ENCODE data around the gene DCUN1D1.

The DCUN1D1 gene

GRCh38 chr3:182936239-182936917, 44.0 kb downstream of the DCUN1D1 start:
- TF ChIP-seq, protein P1, sequence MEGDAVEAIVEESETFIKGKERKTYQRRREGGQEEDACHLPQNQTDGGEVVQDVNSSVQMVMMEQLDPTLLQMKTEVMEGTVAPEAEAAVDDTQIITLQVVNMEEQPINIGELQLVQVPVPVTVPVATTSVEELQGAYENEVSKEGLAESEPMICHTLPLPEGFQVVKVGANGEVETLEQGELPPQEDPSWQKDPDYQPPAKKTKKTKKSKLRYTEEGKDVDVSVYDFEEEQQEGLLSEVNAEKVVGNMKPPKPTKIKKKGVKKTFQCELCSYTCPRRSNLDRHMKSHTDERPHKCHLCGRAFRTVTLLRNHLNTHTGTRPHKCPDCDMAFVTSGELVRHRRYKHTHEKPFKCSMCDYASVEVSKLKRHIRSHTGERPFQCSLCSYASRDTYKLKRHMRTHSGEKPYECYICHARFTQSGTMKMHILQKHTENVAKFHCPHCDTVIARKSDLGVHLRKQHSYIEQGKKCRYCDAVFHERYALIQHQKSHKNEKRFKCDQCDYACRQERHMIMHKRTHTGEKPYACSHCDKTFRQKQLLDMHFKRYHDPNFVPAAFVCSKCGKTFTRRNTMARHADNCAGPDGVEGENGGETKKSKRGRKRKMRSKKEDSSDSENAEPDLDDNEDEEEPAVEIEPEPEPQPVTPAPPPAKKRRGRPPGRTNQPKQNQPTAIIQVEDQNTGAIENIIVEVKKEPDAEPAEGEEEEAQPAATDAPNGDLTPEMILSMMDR (IDR thresholded peaks at IDR 0.05), result no peak
- no peak overlapping the region for H2AFZ ChIP-seq
- H3K9me3 ChIP-seq (ENCODE audit: control insufficient read depth, low read length), result no peaks in the 10 kb centered on the region
- peaks cover 7% of the 10 kb centered on the region for H3K4me1 ChIP-seq
- H3K9ac ChIP-seq, result no peak overlapping the region
- no peak overlapping the region for H3K4me3 ChIP-seq (ENCODE audit: low read depth, low read length)
- no peaks in the 10 kb centered on the region for H3K36me3 ChIP-seq (ENCODE audit: control insufficient read depth, insufficient read depth, low read length)
- H3K4me2 ChIP-seq (ENCODE audit: low read length), result no peak overlapping the region
- H3K27me3 ChIP-seq (ENCODE audit: control insufficient read depth, insufficient read depth, low read length), result no peaks in the 10 kb centered on the region
- peak overlapping the region; percentile 6 for H3K27ac ChIP-seq
- no peaks in the 10 kb centered on the region for H3K79me2 ChIP-seq

DNA sequence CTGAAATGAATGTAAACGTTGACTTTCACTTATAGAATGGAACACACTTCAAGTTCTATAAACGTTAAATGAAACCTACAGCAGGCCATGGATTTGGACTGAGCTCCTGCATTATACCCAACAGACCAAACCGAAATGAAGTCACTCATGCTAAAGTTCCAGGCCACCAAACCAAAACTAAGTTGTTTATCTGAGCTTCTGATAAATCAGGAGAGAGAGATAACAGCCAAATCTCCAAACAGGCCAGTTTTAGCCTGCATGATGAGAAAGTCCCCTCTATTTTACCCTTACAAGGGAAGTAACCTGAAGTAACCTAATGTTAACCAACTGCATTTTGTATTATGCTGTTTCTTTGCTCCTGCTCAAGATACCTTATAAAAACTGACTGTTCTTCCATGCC, 44.5 kb downstream of the DCUN1D1 start:
- Histone ChIP-seq H3K9ac (no peak overlapping the region), H3K27me3 (ENCODE audit: control insufficient read depth, insufficient read depth, low read length) (no peaks in the 10 kb centered on the region), H3K27ac (peak overlapping the region; percentile 6), H3K79me2 (no peaks in the 10 kb centered on the region), H2AFZ (no peak overlapping the region), H3K4me1 (peaks cover 7% of the 10 kb centered on the region), H3K4me3 (ENCODE audit: low read depth, low read length) (no peak overlapping the region), H3K9me3 (ENCODE audit: control insufficient read depth, low read length) (no peaks in the 10 kb centered on the region), H3K36me3 (ENCODE audit: control insufficient read depth, insufficient read depth, low read length) (no peaks in the 10 kb centered on the region), H3K4me2 (ENCODE audit: low read length) (no peak overlapping the region)
- TF ChIP-seq, protein P1 (IDR thresholded peaks at IDR 0.05), result no peak

DNA sequence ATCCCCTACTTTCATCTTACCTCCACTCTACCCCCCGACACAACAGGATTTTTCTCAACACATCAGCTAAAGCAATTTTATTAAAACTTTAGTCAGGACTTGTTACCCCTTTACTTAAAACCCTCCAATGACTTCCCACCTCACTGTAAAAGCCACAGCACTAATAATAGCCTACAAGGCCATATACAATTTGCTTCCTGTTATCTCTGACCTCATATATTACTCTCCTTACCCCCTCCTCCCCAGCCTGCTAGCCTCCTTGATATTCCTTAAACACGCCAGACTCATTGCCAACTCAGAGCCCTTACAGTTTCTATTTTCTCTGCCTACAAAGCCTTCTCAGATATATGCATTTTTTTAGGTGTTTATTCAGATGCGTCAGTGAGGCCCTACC, 54.4 kb downstream of the DCUN1D1 start:
- H3K4me1 ChIP-seq, result peaks cover 3% of the 10 kb centered on the region
- no peak overlapping the region for H2AFZ ChIP-seq
- H3K27ac ChIP-seq, result no peak overlapping the region
- TF ChIP-seq, protein P1 (IDR thresholded peaks at IDR 0.05), result no peak
- no peaks in the 10 kb centered on the region for H3K9me3 ChIP-seq (ENCODE audit: control insufficient read depth, low read length)
- no peaks in the 10 kb centered on the region for H3K79me2 ChIP-seq
- no peak overlapping the region for H3K9ac ChIP-seq
- no peaks in the 10 kb centered on the region for H3K36me3 ChIP-seq (ENCODE audit: control insufficient read depth, insufficient read depth, low read length)
- no peak overlapping the region for H3K4me2 ChIP-seq (ENCODE audit: low read length)
- H3K27me3 ChIP-seq (ENCODE audit: control insufficient read depth, insufficient read depth, low read length), result no peaks in the 10 kb centered on the region
- no peak overlapping the region for H3K4me3 ChIP-seq (ENCODE audit: low read depth, low read length)

GRCh38 chr3:182925330-182925943, 54.9 kb downstream of the DCUN1D1 start:
- no peak overlapping the region for H3K4me3 ChIP-seq (ENCODE audit: low read depth, low read length)
- H3K9me3 ChIP-seq (ENCODE audit: control insufficient read depth, low read length), result no peaks in the 10 kb centered on the region
- H2AFZ ChIP-seq, result no peak overlapping the region
- TF ChIP-seq, protein P1 (IDR thresholded peaks at IDR 0.05), result no peak
- H3K4me2 ChIP-seq (ENCODE audit: low read length), result no peak overlapping the region
- no peaks in the 10 kb centered on the region for H3K36me3 ChIP-seq (ENCODE audit: control insufficient read depth, insufficient read depth, low read length)
- H3K79me2 ChIP-seq, result no peaks in the 10 kb centered on the region
- no peak overlapping the region for H3K27ac ChIP-seq
- no peak overlapping the region for H3K9ac ChIP-seq
- no peaks in the 10 kb centered on the region for H3K27me3 ChIP-seq (ENCODE audit: control insufficient read depth, insufficient read depth, low read length)
- peaks cover 3% of the 10 kb centered on the region for H3K4me1 ChIP-seq
